Stimulated activated CD4-positive, alpha-beta T cell treated with anti-CD3 and anti-CD28 coated beads, Interleukin-1b, Interleukin-23, amount 100 ng/mL, for 24 hours (primary cell): ENCODE data around the gene HELZ2.

ENCODE experiments used
- DNase-seq, 4 experiments: peaks; one replicate each; pipeline ENCODE4 v3.0.0-alpha.2; 2020; ENCODE audit warnings: low read depth in 4 of 4, low spot score in 1 of 4

HELZ2 gene

GRCh38 chr20:63525185-63525584 lies 48.9 kb downstream of the HELZ2 start:
- DNase-seq = no peak
